ENCODE measurements around the gene SLC4A1. TPM values are rescaled to one million over a fixed set of nuclear protein-coding genes. Genes with fewer than 3 reads are reported as not detected.

SLC4A1 gene
- total and polyA plus RNA-seq, 2 experiments from 2014 or later, result not detected

DNA sequence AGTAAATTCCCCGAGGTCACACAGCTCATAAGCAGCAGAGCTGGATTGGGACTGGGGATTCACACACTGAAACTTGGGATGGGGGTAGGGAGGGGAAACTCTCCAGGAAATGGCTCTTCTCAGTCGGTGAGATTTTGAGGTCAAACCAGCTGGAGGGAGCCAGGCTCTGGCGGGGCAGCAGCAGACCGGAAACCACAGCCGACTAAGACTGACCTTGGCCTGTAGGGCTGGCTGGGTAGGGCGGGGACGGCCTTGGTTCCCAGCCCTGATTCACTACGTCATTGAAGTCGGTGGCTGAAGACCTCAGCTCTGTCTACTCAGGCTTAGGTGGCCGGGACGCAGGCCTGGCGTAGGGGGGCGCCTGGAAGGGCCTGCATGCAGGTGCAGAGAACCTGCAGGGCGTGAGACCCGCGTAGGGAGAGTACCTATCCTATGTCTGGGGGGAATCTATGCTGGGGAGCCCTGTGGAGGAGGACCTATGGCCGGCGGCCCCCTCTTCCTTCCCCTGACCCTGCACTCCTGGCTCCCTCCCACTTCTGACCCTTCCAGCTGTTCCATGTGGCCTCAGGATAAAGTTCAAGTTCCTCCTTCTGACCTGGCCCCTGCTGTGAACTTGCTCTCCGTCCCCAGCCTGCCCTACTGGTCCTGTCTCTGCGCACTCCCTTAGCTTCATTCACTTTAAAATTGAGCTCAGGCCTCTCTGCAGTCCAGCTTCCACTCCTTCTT, 11.9 kb upstream of the SLC4A1 start:
- Histone ChIP-seq H3K36me3 (ENCODE audit: insufficient read depth) (no peaks in the 10 kb centered on the region), H3K4me2 (peak overlapping the region; percentile 64; the same call in 1 of the 2 replicates), H2AFZ (peak overlapping the region; percentile 95), H3K4me3 (no peak overlapping the region), H3K4me1 (ENCODE audit: insufficient read depth) (peaks cover 14% of the 10 kb centered on the region), H3K27ac (ENCODE audit: low read depth) (peak overlapping the region; percentile 55; the same call in 1 of the 2 replicates), H3K9me2 (ENCODE audit: insufficient read depth) (no peaks in the 10 kb centered on the region), H3K79me2 (replicated peaks; ENCODE audit: insufficient read depth) (no peaks in the 10 kb centered on the region), H3K27me3 (ENCODE audit: insufficient read depth) (no peaks in the 10 kb centered on the region), H4K20me1 (replicated peaks; ENCODE audit: insufficient read depth) (no peaks in the 10 kb centered on the region), H3F3A (replicated peaks; ENCODE audit: low read depth) (no peaks in the 10 kb centered on the region)
- peak; percentile 96 for ATAC-seq
- peaks cover 16% of the 10 kb centered on the region for H3K27me3 Mint-ChIP-seq (ENCODE audit: insufficient read depth, low read depth, poor library complexity)
- peak overlapping the region; percentile 1; the same call in 2 of the 3 replicates for H3K4me3 Mint-ChIP-seq
- peak; percentile 89 for DNase-seq (ENCODE audit: low spot score)
- peaks cover 14% of the 10 kb centered on the region for H3K4me1 Mint-ChIP-seq
- no peaks in the 10 kb centered on the region for H3K9me3 Mint-ChIP-seq
- no peaks in the 10 kb centered on the region; the same call in 2 of the 3 replicates for H3K36me3 Mint-ChIP-seq (ENCODE audit: low read depth)
- H3K27ac Mint-ChIP-seq, result 0 out of 2 replicates have a peak overlapping the region, but pooled peaks have one; percentile 2
- no peak for TF ChIP-seq ZNF331 (CRISPR knock-in tag; IDR thresholded peaks at IDR 0.05; ENCODE audit: low read depth)
- TF ChIP-seq, protein P1, sequence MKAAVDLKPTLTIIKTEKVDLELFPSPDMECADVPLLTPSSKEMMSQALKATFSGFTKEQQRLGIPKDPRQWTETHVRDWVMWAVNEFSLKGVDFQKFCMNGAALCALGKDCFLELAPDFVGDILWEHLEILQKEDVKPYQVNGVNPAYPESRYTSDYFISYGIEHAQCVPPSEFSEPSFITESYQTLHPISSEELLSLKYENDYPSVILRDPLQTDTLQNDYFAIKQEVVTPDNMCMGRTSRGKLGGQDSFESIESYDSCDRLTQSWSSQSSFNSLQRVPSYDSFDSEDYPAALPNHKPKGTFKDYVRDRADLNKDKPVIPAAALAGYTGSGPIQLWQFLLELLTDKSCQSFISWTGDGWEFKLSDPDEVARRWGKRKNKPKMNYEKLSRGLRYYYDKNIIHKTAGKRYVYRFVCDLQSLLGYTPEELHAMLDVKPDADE (IDR thresholded peaks at IDR 0.05), result no peak
- TF ChIP-seq, protein P2, sequence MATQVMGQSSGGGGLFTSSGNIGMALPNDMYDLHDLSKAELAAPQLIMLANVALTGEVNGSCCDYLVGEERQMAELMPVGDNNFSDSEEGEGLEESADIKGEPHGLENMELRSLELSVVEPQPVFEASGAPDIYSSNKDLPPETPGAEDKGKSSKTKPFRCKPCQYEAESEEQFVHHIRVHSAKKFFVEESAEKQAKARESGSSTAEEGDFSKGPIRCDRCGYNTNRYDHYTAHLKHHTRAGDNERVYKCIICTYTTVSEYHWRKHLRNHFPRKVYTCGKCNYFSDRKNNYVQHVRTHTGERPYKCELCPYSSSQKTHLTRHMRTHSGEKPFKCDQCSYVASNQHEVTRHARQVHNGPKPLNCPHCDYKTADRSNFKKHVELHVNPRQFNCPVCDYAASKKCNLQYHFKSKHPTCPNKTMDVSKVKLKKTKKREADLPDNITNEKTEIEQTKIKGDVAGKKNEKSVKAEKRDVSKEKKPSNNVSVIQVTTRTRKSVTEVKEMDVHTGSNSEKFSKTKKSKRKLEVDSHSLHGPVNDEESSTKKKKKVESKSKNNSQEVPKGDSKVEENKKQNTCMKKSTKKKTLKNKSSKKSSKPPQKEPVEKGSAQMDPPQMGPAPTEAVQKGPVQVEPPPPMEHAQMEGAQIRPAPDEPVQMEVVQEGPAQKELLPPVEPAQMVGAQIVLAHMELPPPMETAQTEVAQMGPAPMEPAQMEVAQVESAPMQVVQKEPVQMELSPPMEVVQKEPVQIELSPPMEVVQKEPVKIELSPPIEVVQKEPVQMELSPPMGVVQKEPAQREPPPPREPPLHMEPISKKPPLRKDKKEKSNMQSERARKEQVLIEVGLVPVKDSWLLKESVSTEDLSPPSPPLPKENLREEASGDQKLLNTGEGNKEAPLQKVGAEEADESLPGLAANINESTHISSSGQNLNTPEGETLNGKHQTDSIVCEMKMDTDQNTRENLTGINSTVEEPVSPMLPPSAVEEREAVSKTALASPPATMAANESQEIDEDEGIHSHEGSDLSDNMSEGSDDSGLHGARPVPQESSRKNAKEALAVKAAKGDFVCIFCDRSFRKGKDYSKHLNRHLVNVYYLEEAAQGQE (IDR thresholded peaks at IDR 0.05; ENCODE audit: unreplicated experiment), result no peak
- TF ChIP-seq EZH2 (IDR thresholded peaks at IDR 0.05; ENCODE audit: low read depth, unreplicated experiment), result no peak
- peak; percentile 64 for TF ChIP-seq CREB1 (CRISPR knock-in tag; IDR thresholded peaks at IDR 0.05; ENCODE audit: low read depth)
- TF ChIP-seq POLR2AphosphoS5 (IDR thresholded peaks at IDR 0.05; ENCODE audit: low read depth), result no peak
- no peak for TF ChIP-seq NANOG (IDR thresholded peaks at IDR 0.05; ENCODE audit: borderline replicate concordance)
- TF ChIP-seq JUNB (IDR thresholded peaks at IDR 0.05; ENCODE audit: unreplicated experiment), result no peak
- TF ChIP-seq, protein P3, sequence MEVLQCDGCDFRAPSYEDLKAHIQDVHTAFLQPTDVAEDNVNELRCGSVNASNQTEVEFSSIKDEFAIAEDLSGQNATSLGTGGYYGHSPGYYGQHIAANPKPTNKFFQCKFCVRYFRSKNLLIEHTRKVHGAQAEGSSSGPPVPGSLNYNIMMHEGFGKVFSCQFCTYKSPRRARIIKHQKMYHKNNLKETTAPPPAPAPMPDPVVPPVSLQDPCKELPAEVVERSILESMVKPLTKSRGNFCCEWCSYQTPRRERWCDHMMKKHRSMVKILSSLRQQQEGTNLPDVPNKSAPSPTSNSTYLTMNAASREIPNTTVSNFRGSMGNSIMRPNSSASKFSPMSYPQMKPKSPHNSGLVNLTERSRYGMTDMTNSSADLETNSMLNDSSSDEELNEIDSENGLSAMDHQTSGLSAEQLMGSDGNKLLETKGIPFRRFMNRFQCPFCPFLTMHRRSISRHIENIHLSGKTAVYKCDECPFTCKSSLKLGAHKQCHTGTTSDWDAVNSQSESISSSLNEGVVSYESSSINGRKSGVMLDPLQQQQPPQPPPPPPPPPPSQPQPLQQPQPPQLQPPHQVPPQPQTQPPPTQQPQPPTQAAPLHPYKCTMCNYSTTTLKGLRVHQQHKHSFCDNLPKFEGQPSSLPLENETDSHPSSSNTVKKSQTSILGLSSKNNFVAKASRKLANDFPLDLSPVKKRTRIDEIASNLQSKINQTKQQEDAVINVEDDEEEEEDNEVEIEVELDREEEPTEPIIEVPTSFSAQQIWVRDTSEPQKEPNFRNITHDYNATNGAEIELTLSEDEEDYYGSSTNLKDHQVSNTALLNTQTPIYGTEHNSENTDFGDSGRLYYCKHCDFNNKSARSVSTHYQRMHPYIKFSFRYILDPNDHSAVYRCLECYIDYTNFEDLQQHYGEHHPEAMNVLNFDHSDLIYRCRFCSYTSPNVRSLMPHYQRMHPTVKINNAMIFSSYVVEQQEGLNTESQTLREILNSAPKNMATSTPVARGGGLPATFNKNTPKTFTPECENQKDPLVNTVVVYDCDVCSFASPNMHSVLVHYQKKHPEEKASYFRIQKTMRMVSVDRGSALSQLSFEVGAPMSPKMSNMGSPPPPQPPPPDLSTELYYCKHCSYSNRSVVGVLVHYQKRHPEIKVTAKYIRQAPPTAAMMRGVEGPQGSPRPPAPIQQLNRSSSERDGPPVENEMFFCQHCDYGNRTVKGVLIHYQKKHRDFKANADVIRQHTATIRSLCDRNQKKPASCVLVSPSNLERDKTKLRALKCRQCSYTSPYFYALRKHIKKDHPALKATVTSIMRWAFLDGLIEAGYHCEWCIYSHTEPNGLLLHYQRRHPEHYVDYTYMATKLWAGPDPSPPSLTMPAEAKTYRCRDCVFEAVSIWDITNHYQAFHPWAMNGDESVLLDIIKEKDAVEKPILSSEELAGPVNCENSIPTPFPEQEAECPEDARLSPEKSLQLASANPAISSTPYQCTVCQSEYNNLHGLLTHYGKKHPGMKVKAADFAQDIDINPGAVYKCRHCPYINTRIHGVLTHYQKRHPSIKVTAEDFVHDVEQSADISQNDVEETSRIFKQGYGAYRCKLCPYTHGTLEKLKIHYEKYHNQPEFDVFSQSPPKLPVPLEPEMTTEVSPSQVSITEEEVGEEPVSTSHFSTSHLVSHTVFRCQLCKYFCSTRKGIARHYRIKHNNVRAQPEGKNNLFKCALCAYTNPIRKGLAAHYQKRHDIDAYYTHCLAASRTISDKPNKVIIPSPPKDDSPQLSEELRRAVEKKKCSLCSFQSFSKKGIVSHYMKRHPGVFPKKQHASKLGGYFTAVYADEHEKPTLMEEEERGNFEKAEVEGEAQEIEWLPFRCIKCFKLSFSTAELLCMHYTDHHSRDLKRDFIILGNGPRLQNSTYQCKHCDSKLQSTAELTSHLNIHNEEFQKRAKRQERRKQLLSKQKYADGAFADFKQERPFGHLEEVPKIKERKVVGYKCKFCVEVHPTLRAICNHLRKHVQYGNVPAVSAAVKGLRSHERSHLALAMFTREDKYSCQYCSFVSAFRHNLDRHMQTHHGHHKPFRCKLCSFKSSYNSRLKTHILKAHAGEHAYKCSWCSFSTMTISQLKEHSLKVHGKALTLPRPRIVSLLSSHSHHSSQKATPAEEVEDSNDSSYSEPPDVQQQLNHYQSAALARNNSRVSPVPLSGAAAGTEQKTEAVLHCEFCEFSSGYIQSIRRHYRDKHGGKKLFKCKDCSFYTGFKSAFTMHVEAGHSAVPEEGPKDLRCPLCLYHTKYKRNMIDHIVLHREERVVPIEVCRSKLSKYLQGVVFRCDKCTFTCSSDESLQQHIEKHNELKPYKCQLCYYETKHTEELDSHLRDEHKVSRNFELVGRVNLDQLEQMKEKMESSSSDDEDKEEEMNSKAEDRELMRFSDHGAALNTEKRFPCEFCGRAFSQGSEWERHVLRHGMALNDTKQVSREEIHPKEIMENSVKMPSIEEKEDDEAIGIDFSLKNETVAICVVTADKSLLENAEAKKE (CRISPR knock-in tag; IDR thresholded peaks at IDR 0.05), result no peak

Measured in GM23338 (cell line).